MM.1S (cell line): Measurements from ENCODE around the gene HDAC7.

ENCODE experiments used
- DNase-seq: peaks from one replicate; pipeline ENCODE4 v3.0.0-alpha.2; 2015
- H2AFZ ChIP-seq: fragments of 300-600 bp; sonication (generic); 2 replicates; pipeline ENCODE4 v1.6.0; 2016; ENCODE audit warnings: antibody characterized with exemption, low read length
- H3F3A ChIP-seq: fragments of 300-600 bp; sonication (generic); 2 replicates; pipeline ENCODE4 v1.6.1; 2016; ENCODE audit warnings: mild to moderate bottlenecking, antibody characterized with exemption, low read length, moderate library complexity, mixed read lengths; ENCODE audit not compliant: insufficient read depth
- H3K27ac ChIP-seq: fragments of 300-600 bp; sonication (generic); 2 replicates; pipeline ENCODE4 v1.5.1; 2016; ENCODE audit warnings: mild to moderate bottlenecking, low read length
- H3K27me3 ChIP-seq: fragments of 300-600 bp; sonication (generic); replicated peaks from 2 replicates; pipeline ENCODE4 v1.6.0; 2016; ENCODE audit warnings: low read length; ENCODE audit not compliant: insufficient read depth
- H3K36me3 ChIP-seq: fragments of 300-600 bp; sonication (generic); replicated peaks from 2 replicates; pipeline ENCODE4 v1.6.1; 2016; ENCODE audit warnings: mild to moderate bottlenecking, low read length, mixed read lengths; ENCODE audit not compliant: insufficient read depth
- H3K4me1 ChIP-seq: fragments of 300-600 bp; sonication (generic); 2 replicates; pipeline ENCODE4 v1.6.1; 2016; ENCODE audit warnings: low read length, mixed read lengths
- H3K4me2 ChIP-seq: fragments of 300-600 bp; sonication (generic); 2 replicates; pipeline ENCODE4 v1.6.0; 2016; ENCODE audit warnings: low read depth, low read length
- H3K4me3 ChIP-seq: fragments of 300-600 bp; sonication (generic); 2 replicates; pipeline ENCODE4 v1.5.1; 2016; ENCODE audit warnings: low read length, mixed read lengths
- H3K79me2 ChIP-seq: fragments of 300-600 bp; sonication (generic); 2 replicates; pipeline ENCODE4 v1.6.1; 2016; ENCODE audit warnings: mixed run types, low read length, mixed read lengths
- H3K9ac ChIP-seq: fragments of 300-600 bp; sonication (generic); 2 replicates; pipeline ENCODE4 v1.6.1; 2016; ENCODE audit warnings: low read length, mixed read lengths
- H3K9me2 ChIP-seq: fragments of 300-600 bp; sonication (generic); replicated peaks from 2 replicates; pipeline ENCODE4 v1.6.1; 2016; ENCODE audit warnings: mild to moderate bottlenecking, low read length, mixed read lengths; ENCODE audit not compliant: insufficient read depth
- H3K9me3 ChIP-seq: fragments of 300-600 bp; sonication (generic); replicated peaks from 2 replicates; pipeline ENCODE4 v1.6.1; 2016; ENCODE audit warnings: mild to moderate bottlenecking, low read length, mixed read lengths; ENCODE audit not compliant: insufficient read depth
- H4K20me1 ChIP-seq: fragments of 300-600 bp; sonication (generic); 2 replicates; pipeline ENCODE4 v1.6.1; 2016; ENCODE audit warnings: mild to moderate bottlenecking, low read length, moderate library complexity, mixed read lengths; ENCODE audit not compliant: insufficient read depth
- EZH2 ChIP-seq: fragments of 300-600 bp; sonication (generic); optimal IDR thresholded peaks from 2 replicates; pipeline ENCODE3; 2017; ENCODE audit warnings: low read depth, mild to moderate bottlenecking, antibody characterized with exemption, low read length, mixed read lengths
- EZH2phosphoT487 ChIP-seq: fragments of 300-600 bp; sonication (generic); IDR thresholded peaks from 2 replicates; pipeline ENCODE4 v1.6.1; 2018; ENCODE audit warnings: antibody characterized with exemption, low read length
- TF ChIP-seq, protein P1 (sequence below): fragments of 300-600 bp; sonication (generic); IDR thresholded peaks from 2 replicates; pipeline ENCODE4 v1.5.1; 2016; ENCODE audit warnings: antibody characterized with exemption, low read length, mixed read lengths

Gene HDAC7

GRCh38 chr12:47782372-47782770 lies 37.3 kb downstream of the HDAC7 start:
- Histone ChIP-seq H3F3A (peaks cover 10% of the 10 kb centered on the region; the same call in 1 of the 2 replicates), H3K27ac (no peak overlapping the region)

GRCh38 chr12:47781479-47782371 lies 38.0 kb downstream of the HDAC7 start:
- no peak overlapping the region for H3K9ac ChIP-seq

More at GRCh38 chr12:47782372-47782770, 37.3 kb downstream of the HDAC7 start:
- no peaks in the 10 kb centered on the region for H4K20me1 ChIP-seq
- TF ChIP-seq, protein P1, sequence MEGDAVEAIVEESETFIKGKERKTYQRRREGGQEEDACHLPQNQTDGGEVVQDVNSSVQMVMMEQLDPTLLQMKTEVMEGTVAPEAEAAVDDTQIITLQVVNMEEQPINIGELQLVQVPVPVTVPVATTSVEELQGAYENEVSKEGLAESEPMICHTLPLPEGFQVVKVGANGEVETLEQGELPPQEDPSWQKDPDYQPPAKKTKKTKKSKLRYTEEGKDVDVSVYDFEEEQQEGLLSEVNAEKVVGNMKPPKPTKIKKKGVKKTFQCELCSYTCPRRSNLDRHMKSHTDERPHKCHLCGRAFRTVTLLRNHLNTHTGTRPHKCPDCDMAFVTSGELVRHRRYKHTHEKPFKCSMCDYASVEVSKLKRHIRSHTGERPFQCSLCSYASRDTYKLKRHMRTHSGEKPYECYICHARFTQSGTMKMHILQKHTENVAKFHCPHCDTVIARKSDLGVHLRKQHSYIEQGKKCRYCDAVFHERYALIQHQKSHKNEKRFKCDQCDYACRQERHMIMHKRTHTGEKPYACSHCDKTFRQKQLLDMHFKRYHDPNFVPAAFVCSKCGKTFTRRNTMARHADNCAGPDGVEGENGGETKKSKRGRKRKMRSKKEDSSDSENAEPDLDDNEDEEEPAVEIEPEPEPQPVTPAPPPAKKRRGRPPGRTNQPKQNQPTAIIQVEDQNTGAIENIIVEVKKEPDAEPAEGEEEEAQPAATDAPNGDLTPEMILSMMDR, result no peak
- TF ChIP-seq EZH2 (no peak), EZH2phosphoT487 (no peak)
- H3K4me3 ChIP-seq, result no peak overlapping the region
- peaks cover 6% of the 10 kb centered on the region; the same call in 1 of the 2 replicates for H3K4me1 ChIP-seq
- no peaks in the 10 kb centered on the region for H3K9me3 ChIP-seq
- no peaks in the 10 kb centered on the region for H3K36me3 ChIP-seq
- H2AFZ ChIP-seq, result no peak overlapping the region
- H3K9ac ChIP-seq, result no peak overlapping the region
- DNase-seq, result no peak
- H3K79me2 ChIP-seq, result no peaks in the 10 kb centered on the region
- H3K9me2 ChIP-seq, result no peaks in the 10 kb centered on the region
- H3K27me3 ChIP-seq, result no peaks in the 10 kb centered on the region
- H3K4me2 ChIP-seq, result no peak overlapping the region

GRCh38 chr12:47779943-47780504 lies 39.7 kb downstream of the HDAC7 start:
- Histone ChIP-seq H3F3A (peaks cover 10% of the 10 kb centered on the region; the same call in 1 of the 2 replicates), H3K36me3 (no peaks in the 10 kb centered on the region), H3K79me2 (peaks cover 17% of the 10 kb centered on the region), H3K4me2 (no peak overlapping the region), H2AFZ (no peak overlapping the region), H3K9me3 (no peaks in the 10 kb centered on the region), H3K4me1 (peaks cover 27% of the 10 kb centered on the region), H4K20me1 (no peaks in the 10 kb centered on the region), H3K27ac (no peak overlapping the region), H3K9ac (no peak overlapping the region), H3K4me3 (no peak overlapping the region), H3K9me2 (no peaks in the 10 kb centered on the region), H3K27me3 (no peaks in the 10 kb centered on the region)
- TF ChIP-seq EZH2 (no peak), EZH2phosphoT487 (no peak)
- TF ChIP-seq, protein P1, result no peak
- DNase-seq, result no peak

More at GRCh38 chr12:47781479-47782371, 38.0 kb downstream of the HDAC7 start:
- H3K4me2 ChIP-seq, result no peak overlapping the region
- H3K4me1 ChIP-seq, result peaks cover 10% of the 10 kb centered on the region
- TF ChIP-seq, protein P1, result no peak
- TF ChIP-seq EZH2 (no peak), EZH2phosphoT487 (no peak)
- H3K27me3 ChIP-seq, result no peaks in the 10 kb centered on the region
- no peaks in the 10 kb centered on the region for H3K36me3 ChIP-seq
- H4K20me1 ChIP-seq, result no peaks in the 10 kb centered on the region
- no peaks in the 10 kb centered on the region for H3K9me3 ChIP-seq
- H3K9me2 ChIP-seq, result no peaks in the 10 kb centered on the region
- H3K4me3 ChIP-seq, result no peak overlapping the region
- no peak overlapping the region for H2AFZ ChIP-seq
- H3F3A ChIP-seq, result peaks cover 10% of the 10 kb centered on the region; the same call in 1 of the 2 replicates
- no peaks in the 10 kb centered on the region for H3K79me2 ChIP-seq
- no peak overlapping the region for H3K27ac ChIP-seq
- no peak for DNase-seq
